ENCODE measurements around the gene MARCOL. TPM values are rescaled to one million over a fixed set of nuclear protein-coding genes. Genes with fewer than 3 reads are reported as not detected.
A peak's percentile ranks its signal among the peaks of the same experiment; 100 is the strongest.

The MARCOL gene
- total and polyA plus RNA-seq, 10 of the 15 experiments (the other 5 are each of a cell fraction or from before 2014, with no cell fraction given) = 1.4 TPM; not detected in 9

DNA sequence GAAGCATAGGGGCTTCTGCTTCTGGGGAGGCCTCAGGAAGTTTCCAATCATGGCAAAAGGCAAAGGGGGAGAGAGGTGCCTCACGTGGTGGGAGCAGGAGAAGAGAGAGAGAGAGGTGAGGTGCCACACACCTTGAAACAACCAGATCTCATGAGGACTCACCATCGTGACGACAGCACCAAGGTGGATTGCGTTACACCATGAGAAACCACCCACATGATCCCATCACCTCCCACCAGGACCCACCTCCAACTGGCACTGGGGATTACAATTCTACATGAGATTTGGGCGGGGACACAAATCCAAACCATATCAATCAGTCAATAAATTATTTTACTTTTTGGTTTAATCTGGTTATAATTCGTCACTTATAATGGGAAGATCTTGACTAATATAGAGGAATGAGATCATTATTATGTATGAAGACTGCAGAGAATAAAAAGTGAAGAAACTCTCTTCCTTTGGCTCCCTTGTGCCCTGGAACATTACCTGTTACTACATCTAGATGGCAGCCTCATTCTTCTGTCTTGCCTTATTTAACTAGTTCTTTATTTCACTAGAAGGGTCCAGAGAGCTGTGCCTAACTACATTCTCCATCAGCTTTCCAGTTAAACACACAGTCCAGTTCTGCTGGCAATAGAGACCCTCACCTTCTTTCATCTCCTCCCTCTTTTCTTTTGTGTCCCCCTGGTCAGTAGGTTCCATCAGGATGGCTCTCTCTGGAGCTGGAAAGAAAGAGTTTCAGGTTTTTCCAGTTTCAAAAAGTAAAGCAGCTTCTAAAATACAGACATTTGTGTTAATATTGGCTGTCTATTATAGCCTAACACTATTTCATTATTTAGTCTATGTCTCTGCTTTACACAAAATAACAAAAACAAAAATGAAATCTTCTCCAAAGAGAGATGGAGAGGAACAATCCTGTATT is 52.2 kb downstream of the MARCOL start (continued):
- TF ChIP-seq, protein P1, sequence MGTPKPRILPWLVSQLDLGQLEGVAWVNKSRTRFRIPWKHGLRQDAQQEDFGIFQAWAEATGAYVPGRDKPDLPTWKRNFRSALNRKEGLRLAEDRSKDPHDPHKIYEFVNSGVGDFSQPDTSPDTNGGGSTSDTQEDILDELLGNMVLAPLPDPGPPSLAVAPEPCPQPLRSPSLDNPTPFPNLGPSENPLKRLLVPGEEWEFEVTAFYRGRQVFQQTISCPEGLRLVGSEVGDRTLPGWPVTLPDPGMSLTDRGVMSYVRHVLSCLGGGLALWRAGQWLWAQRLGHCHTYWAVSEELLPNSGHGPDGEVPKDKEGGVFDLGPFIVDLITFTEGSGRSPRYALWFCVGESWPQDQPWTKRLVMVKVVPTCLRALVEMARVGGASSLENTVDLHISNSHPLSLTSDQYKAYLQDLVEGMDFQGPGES (IDR thresholded peaks at IDR 0.05) = no peak
- TF ChIP-seq EZH2 (IDR thresholded peaks at IDR 0.05; ENCODE audit: borderline replicate concordance, control insufficient read depth, low read depth, low read length) = no peak
- TF ChIP-seq RELA (IDR thresholded peaks at IDR 0.05; ENCODE audit: borderline replicate concordance, partially characterized antibody) = no peak
- peak; percentile 33; the same call in 1 of the 2 replicates for TF ChIP-seq SMC3 (IDR thresholded peaks at IDR 0.05; ENCODE audit: borderline replicate concordance, low read length)
- TF ChIP-seq, protein P2, sequence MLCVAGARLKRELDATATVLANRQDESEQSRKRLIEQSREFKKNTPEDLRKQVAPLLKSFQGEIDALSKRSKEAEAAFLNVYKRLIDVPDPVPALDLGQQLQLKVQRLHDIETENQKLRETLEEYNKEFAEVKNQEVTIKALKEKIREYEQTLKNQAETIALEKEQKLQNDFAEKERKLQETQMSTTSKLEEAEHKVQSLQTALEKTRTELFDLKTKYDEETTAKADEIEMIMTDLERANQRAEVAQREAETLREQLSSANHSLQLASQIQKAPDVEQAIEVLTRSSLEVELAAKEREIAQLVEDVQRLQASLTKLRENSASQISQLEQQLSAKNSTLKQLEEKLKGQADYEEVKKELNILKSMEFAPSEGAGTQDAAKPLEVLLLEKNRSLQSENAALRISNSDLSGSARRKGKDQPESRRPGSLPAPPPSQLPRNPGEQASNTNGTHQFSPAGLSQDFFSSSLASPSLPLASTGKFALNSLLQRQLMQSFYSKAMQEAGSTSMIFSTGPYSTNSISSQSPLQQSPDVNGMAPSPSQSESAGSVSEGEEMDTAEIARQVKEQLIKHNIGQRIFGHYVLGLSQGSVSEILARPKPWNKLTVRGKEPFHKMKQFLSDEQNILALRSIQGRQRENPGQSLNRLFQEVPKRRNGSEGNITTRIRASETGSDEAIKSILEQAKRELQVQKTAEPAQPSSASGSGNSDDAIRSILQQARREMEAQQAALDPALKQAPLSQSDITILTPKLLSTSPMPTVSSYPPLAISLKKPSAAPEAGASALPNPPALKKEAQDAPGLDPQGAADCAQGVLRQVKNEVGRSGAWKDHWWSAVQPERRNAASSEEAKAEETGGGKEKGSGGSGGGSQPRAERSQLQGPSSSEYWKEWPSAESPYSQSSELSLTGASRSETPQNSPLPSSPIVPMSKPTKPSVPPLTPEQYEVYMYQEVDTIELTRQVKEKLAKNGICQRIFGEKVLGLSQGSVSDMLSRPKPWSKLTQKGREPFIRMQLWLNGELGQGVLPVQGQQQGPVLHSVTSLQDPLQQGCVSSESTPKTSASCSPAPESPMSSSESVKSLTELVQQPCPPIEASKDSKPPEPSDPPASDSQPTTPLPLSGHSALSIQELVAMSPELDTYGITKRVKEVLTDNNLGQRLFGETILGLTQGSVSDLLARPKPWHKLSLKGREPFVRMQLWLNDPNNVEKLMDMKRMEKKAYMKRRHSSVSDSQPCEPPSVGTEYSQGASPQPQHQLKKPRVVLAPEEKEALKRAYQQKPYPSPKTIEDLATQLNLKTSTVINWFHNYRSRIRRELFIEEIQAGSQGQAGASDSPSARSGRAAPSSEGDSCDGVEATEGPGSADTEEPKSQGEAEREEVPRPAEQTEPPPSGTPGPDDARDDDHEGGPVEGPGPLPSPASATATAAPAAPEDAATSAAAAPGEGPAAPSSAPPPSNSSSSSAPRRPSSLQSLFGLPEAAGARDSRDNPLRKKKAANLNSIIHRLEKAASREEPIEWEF (IDR thresholded peaks at IDR 0.05; ENCODE audit: insufficient replicate concordance, low read depth, low read length) = no peak
- no peak for TF ChIP-seq CHD1 (IDR thresholded peaks at IDR 0.05; ENCODE audit: low read depth, low read length)
- TF ChIP-seq, protein P3, sequence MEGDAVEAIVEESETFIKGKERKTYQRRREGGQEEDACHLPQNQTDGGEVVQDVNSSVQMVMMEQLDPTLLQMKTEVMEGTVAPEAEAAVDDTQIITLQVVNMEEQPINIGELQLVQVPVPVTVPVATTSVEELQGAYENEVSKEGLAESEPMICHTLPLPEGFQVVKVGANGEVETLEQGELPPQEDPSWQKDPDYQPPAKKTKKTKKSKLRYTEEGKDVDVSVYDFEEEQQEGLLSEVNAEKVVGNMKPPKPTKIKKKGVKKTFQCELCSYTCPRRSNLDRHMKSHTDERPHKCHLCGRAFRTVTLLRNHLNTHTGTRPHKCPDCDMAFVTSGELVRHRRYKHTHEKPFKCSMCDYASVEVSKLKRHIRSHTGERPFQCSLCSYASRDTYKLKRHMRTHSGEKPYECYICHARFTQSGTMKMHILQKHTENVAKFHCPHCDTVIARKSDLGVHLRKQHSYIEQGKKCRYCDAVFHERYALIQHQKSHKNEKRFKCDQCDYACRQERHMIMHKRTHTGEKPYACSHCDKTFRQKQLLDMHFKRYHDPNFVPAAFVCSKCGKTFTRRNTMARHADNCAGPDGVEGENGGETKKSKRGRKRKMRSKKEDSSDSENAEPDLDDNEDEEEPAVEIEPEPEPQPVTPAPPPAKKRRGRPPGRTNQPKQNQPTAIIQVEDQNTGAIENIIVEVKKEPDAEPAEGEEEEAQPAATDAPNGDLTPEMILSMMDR (IDR thresholded peaks at IDR 0.05 in 2 of 3, conservative IDR thresholded peaks at IDR 0.05 in 1 of 3; ENCODE audit: control insufficient read depth in 2 of 3, extremely low read depth in 1 of 3, insufficient read depth in 1 of 3, low read depth in 3 of 3, low read length in 3 of 3) = peak; percentile 15 to 36 (median 28); a peak in 4 of 6 replicates
- no peak for TF ChIP-seq SRF (IDR thresholded peaks at IDR 0.05; ENCODE audit: low read depth in 2 of 2, low read length in 2 of 2)
- no peak for TF ChIP-seq MEF2B (IDR thresholded peaks at IDR 0.05; ENCODE audit: partially characterized antibody, poor library complexity, severe bottlenecking)
- no peak for TF ChIP-seq TBL1XR1 (IDR thresholded peaks at IDR 0.05; ENCODE audit: low read depth, low read length)
- TF ChIP-seq, protein P4, sequence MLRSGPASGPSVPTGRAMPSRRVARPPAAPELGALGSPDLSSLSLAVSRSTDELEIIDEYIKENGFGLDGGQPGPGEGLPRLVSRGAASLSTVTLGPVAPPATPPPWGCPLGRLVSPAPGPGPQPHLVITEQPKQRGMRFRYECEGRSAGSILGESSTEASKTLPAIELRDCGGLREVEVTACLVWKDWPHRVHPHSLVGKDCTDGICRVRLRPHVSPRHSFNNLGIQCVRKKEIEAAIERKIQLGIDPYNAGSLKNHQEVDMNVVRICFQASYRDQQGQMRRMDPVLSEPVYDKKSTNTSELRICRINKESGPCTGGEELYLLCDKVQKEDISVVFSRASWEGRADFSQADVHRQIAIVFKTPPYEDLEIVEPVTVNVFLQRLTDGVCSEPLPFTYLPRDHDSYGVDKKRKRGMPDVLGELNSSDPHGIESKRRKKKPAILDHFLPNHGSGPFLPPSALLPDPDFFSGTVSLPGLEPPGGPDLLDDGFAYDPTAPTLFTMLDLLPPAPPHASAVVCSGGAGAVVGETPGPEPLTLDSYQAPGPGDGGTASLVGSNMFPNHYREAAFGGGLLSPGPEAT (IDR thresholded peaks at IDR 0.05; ENCODE audit: low read depth) = no peak
- no peak for TF ChIP-seq NBN (IDR thresholded peaks at IDR 0.05)
- TF ChIP-seq, protein P5, sequence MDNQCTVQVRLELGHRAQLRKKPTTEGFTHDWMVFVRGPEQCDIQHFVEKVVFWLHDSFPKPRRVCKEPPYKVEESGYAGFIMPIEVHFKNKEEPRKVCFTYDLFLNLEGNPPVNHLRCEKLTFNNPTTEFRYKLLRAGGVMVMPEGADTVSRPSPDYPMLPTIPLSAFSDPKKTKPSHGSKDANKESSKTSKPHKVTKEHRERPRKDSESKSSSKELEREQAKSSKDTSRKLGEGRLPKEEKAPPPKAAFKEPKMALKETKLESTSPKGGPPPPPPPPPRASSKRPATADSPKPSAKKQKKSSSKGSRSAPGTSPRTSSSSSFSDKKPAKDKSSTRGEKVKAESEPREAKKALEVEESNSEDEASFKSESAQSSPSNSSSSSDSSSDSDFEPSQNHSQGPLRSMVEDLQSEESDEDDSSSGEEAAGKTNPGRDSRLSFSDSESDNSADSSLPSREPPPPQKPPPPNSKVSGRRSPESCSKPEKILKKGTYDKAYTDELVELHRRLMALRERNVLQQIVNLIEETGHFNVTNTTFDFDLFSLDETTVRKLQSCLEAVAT (IDR thresholded peaks at IDR 0.05) = no peak
- TF ChIP-seq ZNF207 (IDR thresholded peaks at IDR 0.05; ENCODE audit: borderline replicate concordance) = no peak
- no peak for TF ChIP-seq TCF7 (IDR thresholded peaks at IDR 0.05; ENCODE audit: borderline replicate concordance)

Data from GM12878 (cell line).